Endothelial cell of umbilical vein (primary cell): Measurements from ENCODE around the gene ZSWIM5. TPM values are rescaled to one million over a fixed set of nuclear protein-coding genes. Genes with fewer than 3 reads are reported as not detected.

Source experiments
- BruUV-seq: library from RNA; stranded (reverse); fragments of 400-500 nt; replicated peaks from 2 replicates; lab custom pipeline; 2021; lab: Mats Ljungman, UMichigan
- CTCF ChIA-PET: fragments of 300-600, 350-600 bp; sonication (Branson Sonifier 250); formaldehyde crosslinking; loops from one replicate; lab custom pipeline; 2021; ENCODE audit warnings: antibody characterized with exemption, inconsistent platforms; lab: Charles Lee
- POLR2A ChIA-PET: fragments of 300-600, 350-600 bp; sonication (Branson Sonifier 250); formaldehyde crosslinking; loops from one replicate; lab custom pipeline; 2021; ENCODE audit warnings: antibody characterized with exemption, inconsistent platforms; lab: Charles Lee
- DNase-seq: peaks from one replicate; pipeline ENCODE4 v3.0.0-alpha.2; 2011; ENCODE audit warnings: low read depth, low spot score
- FAIRE-seq: peaks from 2 replicates; lab custom pipeline; 2011; peaks lifted over from hg19 to GRCh38; lab: Jason Lieb, UNC
- H2AFZ ChIP-seq: 2 replicates; pipeline ENCODE4 v1.6.0; 2012; ENCODE audit warnings: low read depth, low read length, control low read depth, inconsistent platforms
- H3K27ac ChIP-seq: 2 replicates; pipeline ENCODE4 v1.5.1; 2011; ENCODE audit warnings: low read depth, mild to moderate bottlenecking, control low read depth, low read length, moderate library complexity; ENCODE audit not compliant: insufficient read depth
- H3K27me3 ChIP-seq, 2 experiments: 2 replicates each; pipeline versions ENCODE4 v1.6.0 to v1.6.1; 2011; ENCODE audit warnings: low read length in 2 of 2, mixed read lengths in 1 of 2; ENCODE audit not compliant: control insufficient read depth in 2 of 2, insufficient read depth in 2 of 2
- H3K36me3 ChIP-seq, 2 experiments: 2 replicates in 1 of 2; 3 replicates in 1 of 2; pipeline ENCODE4 v1.5.1; 2011; ENCODE audit warnings: low read length in 2 of 2, mild to moderate bottlenecking in 1 of 2, moderate library complexity in 1 of 2; ENCODE audit not compliant: control insufficient read depth in 2 of 2, insufficient read depth in 2 of 2; ENCODE audit errors: extremely low read depth in 1 of 2
- H3K4me1 ChIP-seq: 3 replicates; pipeline ENCODE4 v1.5.1; 2011; ENCODE audit warnings: mild to moderate bottlenecking, low read length; ENCODE audit not compliant: control insufficient read depth, insufficient read depth; ENCODE audit errors: extremely low read depth
- H3K4me2 ChIP-seq: 2 replicates; pipeline ENCODE4 v1.6.1; 2011; ENCODE audit warnings: low read length, control low read depth, mixed read lengths; ENCODE audit not compliant: insufficient read depth
- H3K4me3 ChIP-seq, 3 experiments: fragments of 200-600 bp in 1 of 3; sonication (generic), shearing (Covaris generic) in 1 of 3; replicated peaks in 1 of 3; 2 replicates each; pipeline ENCODE4 v1.5.1; 2011 to 2016; ENCODE audit warnings: control low read depth in 3 of 3, low read length in 3 of 3, mild to moderate bottlenecking in 2 of 3, inconsistent platforms in 1 of 3, low read depth in 1 of 3, moderate library complexity in 1 of 3; ENCODE audit not compliant: insufficient read depth in 1 of 3
- H3K79me2 ChIP-seq: 2 replicates; pipeline ENCODE4 v1.6.0; 2012; ENCODE audit warnings: low read length, inconsistent platforms; ENCODE audit not compliant: control insufficient read depth, insufficient read depth
- H3K9ac ChIP-seq: replicated peaks from 2 replicates; pipeline ENCODE3; 2011; ENCODE audit warnings: low read length, control low read depth; ENCODE audit not compliant: insufficient read depth; ENCODE audit errors: extremely low read depth
- H3K9me1 ChIP-seq: replicated peaks from 3 replicates; pipeline ENCODE4 v1.6.0; 2011; ENCODE audit warnings: mild to moderate bottlenecking, low read length; ENCODE audit not compliant: control insufficient read depth, insufficient read depth; ENCODE audit errors: extremely low read depth
- H3K9me3 ChIP-seq: replicated peaks from 2 replicates; pipeline ENCODE4 v1.5.1; 2012; ENCODE audit warnings: low read length, inconsistent platforms; ENCODE audit not compliant: control insufficient read depth, insufficient read depth
- H4K20me1 ChIP-seq: replicated peaks from 2 replicates; pipeline ENCODE3; 2011; ENCODE audit warnings: mild to moderate bottlenecking, low read length; ENCODE audit not compliant: control insufficient read depth, insufficient read depth; ENCODE audit errors: extremely low read depth
- CTCF ChIP-seq, 2 donors: IDR thresholded peaks; 1 replicate in 1 of 2; 2 replicates in 1 of 2; pipeline ENCODE4 v1.5.1; 2011; ENCODE audit warnings: low read length in 2 of 2, mild to moderate bottlenecking in 2 of 2, moderate library complexity in 2 of 2, control low read depth in 1 of 2, inconsistent platforms in 1 of 2, low read depth in 1 of 2; ENCODE audit not compliant: insufficient read depth in 1 of 2; ENCODE audit errors: extremely low read depth in 1 of 2
- JUN ChIP-seq: IDR thresholded peaks from 2 replicates; pipeline ENCODE4 v1.6.1; 2011; ENCODE audit warnings: borderline replicate concordance, low read depth; ENCODE audit not compliant: insufficient read length, insufficient read depth
- MAX ChIP-seq: IDR thresholded peaks from 2 replicates; pipeline ENCODE4 v1.6.1; 2011; ENCODE audit not compliant: insufficient read depth, insufficient read length
- MYC ChIP-seq: IDR thresholded peaks from one replicate; pipeline ENCODE4 v1.6.1; 2011; ENCODE audit warnings: mild to moderate bottlenecking, low read depth, low read length
- POLR2A ChIP-seq: IDR thresholded peaks from 2 replicates; pipeline ENCODE4 v1.6.1; 2012; ENCODE audit warnings: low read depth, mild to moderate bottlenecking, control low read depth, low read length
- POLR2AphosphoS5 ChIP-seq: IDR thresholded peaks from 2 replicates; pipeline ENCODE4 v1.6.1; 2012; ENCODE audit warnings: low read depth, mild to moderate bottlenecking, control low read depth, low read length, moderate library complexity; ENCODE audit not compliant: insufficient read depth
- dilution Hi-C: fragments of 300-500 bp; cut with MboI; formaldehyde crosslinking; loops from one replicate; pipeline ENCODE4 v1.15.0; 2019; ENCODE audit warnings: low sequenced_read_pairs; ENCODE audit not compliant: extremely low pct_ligation_motif_present
- intact Hi-C: fragments of 100-400 bp; cut with micrococcal nuclease; formaldehyde crosslinking; loops from one replicate; pipeline ENCODE4 v1.10.0; 2022
- polyA plus RNA-seq, 4 experiments: library from polyadenylated mRNA; depleted of rRNA in 3 of 4; stranded (reverse) in 3 of 4; unstranded in 1 of 4; fragments of >200 nt; gene quantifications; 2 replicates each; pipeline versions ENCODE4 v1.2.1 to v1.2.3, GENCODE V29; 2011 to 2012; ENCODE audit warnings: missing spikeins in 1 of 4
- total RNA-seq: library from RNA; stranded (reverse); gene quantifications from 2 replicates; pipeline ENCODE4 v1.2.3, GENCODE V29; 2021

Gene ZSWIM5
- total and polyA plus RNA-seq, 2 donors (not counting 3 experiments of a cell fraction or from before 2014, with no cell fraction given): 1.6 to 4.3 TPM

- H3K4me1 ChIP-seq: no peaks in the 10 kb centered on the region
- no peak overlapping the region for H2AFZ ChIP-seq
- no peaks in the 10 kb centered on the region for H3K9me3 ChIP-seq
- H3K4me3 ChIP-seq: no peak overlapping the region
- ChIA-PET POLR2A (no interaction called here), CTCF (no interaction called here)
- DNase-seq: no peak
- no peaks in the 10 kb centered on the region for H3K9me1 ChIP-seq
- no peak overlapping the region for H3K27ac ChIP-seq
- no TSS peak for BruUV-seq
- dilution Hi-C loops (no loop called here), intact Hi-C loops (no loop called here)
- no peak overlapping the region for H3K9ac ChIP-seq
- H3K36me3 ChIP-seq: peaks cover 0 to 2% of the 10 kb centered on the region in 2 experiments
- H3K4me2 ChIP-seq: no peak overlapping the region
- H3K27me3 ChIP-seq: no peaks in the 10 kb centered on the region
- no peak for FAIRE-seq
- TF ChIP-seq POLR2AphosphoS5 (no peak), MAX (no peak), JUN (no peak), CTCF (IDR thresholded peaks at IDR 0.05; ENCODE audit: extremely low read depth in 1 of 2, insufficient read depth in 1 of 2, low read depth in 1 of 2, low read length in 2 of 2) (no peak), MYC (no peak), POLR2A (no peak)
- no peaks in the 10 kb centered on the region for H3K79me2 ChIP-seq
- no peaks in the 10 kb centered on the region for H4K20me1 ChIP-seq
These were observed 168.9 kb downstream of the ZSWIM5 start for GRCh38 chr1:45037456-45037855.
